ENCODE measurements around the gene ABCF3.

GRCh38 chr3:184238246-184238818 is 52.3 kb downstream of the ABCF3 start:
- TF ChIP-seq POLR2A (IDR thresholded peaks at IDR 0.05) (no peak), CTCF (IDR thresholded peaks at IDR 0.05) (no peak)

Measured in vagina (tissue), 2 donors.